Measurements from ENCODE around the gene USP2.

- TF ChIP-seq GLIS3 (CRISPR knock-in tag; IDR thresholded peaks at IDR 0.05) (no peak), RARB (CRISPR knock-in tag; IDR thresholded peaks at IDR 0.05) (no peak), ARNTL (CRISPR knock-in tag; IDR thresholded peaks at IDR 0.05; ENCODE audit: borderline replicate concordance, low read depth) (no peak), PATZ1 (CRISPR knock-in tag; IDR thresholded peaks at IDR 0.05; ENCODE audit: borderline replicate concordance) (no peak), ZNF70 (CRISPR knock-in tag; IDR thresholded peaks at IDR 0.05) (no peak), ZFP30 (CRISPR knock-in tag; IDR thresholded peaks at IDR 0.05) (no peak), ISL1 (CRISPR knock-in tag; IDR thresholded peaks at IDR 0.05) (no peak), CSDC2 (CRISPR knock-in tag; IDR thresholded peaks at IDR 0.05) (no peak), ESRRG (CRISPR knock-in tag; IDR thresholded peaks at IDR 0.05) (no peak), OSR1 (CRISPR knock-in tag; IDR thresholded peaks at IDR 0.05) (no peak)
- TF ChIP-seq, protein P1, sequence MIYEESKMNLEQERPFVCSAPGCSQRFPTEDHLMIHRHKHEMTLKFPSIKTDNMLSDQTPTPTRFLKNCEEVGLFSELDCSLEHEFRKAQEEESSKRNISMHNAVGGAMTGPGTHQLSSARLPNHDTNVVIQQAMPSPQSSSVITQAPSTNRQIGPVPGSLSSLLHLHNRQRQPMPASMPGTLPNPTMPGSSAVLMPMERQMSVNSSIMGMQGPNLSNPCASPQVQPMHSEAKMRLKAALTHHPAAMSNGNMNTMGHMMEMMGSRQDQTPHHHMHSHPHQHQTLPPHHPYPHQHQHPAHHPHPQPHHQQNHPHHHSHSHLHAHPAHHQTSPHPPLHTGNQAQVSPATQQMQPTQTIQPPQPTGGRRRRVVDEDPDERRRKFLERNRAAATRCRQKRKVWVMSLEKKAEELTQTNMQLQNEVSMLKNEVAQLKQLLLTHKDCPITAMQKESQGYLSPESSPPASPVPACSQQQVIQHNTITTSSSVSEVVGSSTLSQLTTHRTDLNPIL (CRISPR knock-in tag; IDR thresholded peaks at IDR 0.05; ENCODE audit: low read depth) = no peak
Observed at GRCh38 chr11:119380160-119380826, 1.2 kb downstream of the USP2 start.

Data from SK-N-SH treated with all-trans-retinoic acid at 6 μM for 48 hours (cell line).